ENCODE measurements around the gene MAGOHB.

The MAGOHB gene

GRCh38 chr12:10563966-10564365 is 49.4 kb downstream of the MAGOHB start:
- Histone ChIP-seq H3K4me3 (ENCODE audit: low read depth, low read length) (no peak overlapping the region), H3K36me3 (replicated peaks) (no peaks in the 10 kb centered on the region), H3K27me3 (replicated peaks) (no peaks in the 10 kb centered on the region), H3K27ac (no peak overlapping the region)
- in situ Hi-C loops (cut with HindIII; ENCODE audit: low pct_ligation_motif_present, low sequenced_read_pairs): no loop called here
- no peak for DNase-seq
- TF ChIP-seq CTCF (IDR thresholded peaks at IDR 0.05; ENCODE audit: low read depth, low read length, missing control alignments): no peak

- H3K27me3 ChIP-seq (replicated peaks): no peaks in the 10 kb centered on the region
- no peak for TF ChIP-seq CTCF (IDR thresholded peaks at IDR 0.05; ENCODE audit: low read depth, low read length, missing control alignments)
- no peak overlapping the region for H3K4me3 ChIP-seq (ENCODE audit: low read depth, low read length)
- H3K27ac ChIP-seq: no peak overlapping the region
- in situ Hi-C loops (cut with HindIII; ENCODE audit: low pct_ligation_motif_present, low sequenced_read_pairs): no loop called here
- no peak for DNase-seq
- no peaks in the 10 kb centered on the region for H3K36me3 ChIP-seq (replicated peaks)
Observed at GRCh38 chr12:10563002-10563401, 50.4 kb downstream of the MAGOHB start.

- in situ Hi-C loops (cut with HindIII; ENCODE audit: low pct_ligation_motif_present, low sequenced_read_pairs): no loop called here
- no peak overlapping the region for H3K27ac ChIP-seq
- DNase-seq: peak; percentile 38
Observed at GRCh38 chr12:10562306-10562933, 51.0 kb downstream of the MAGOHB start.

GRCh38 chr12:10559244-10559643 is 54.2 kb downstream of the MAGOHB start:
- in situ Hi-C loops (cut with HindIII; ENCODE audit: low pct_ligation_motif_present, low sequenced_read_pairs): no loop called here
- no peak for DNase-seq

More at GRCh38 chr12:10562306-10562933, 51.0 kb downstream of the MAGOHB start:
- Histone ChIP-seq H3K27me3 (replicated peaks) (no peaks in the 10 kb centered on the region), H3K36me3 (replicated peaks) (no peaks in the 10 kb centered on the region), H3K4me3 (ENCODE audit: low read depth, low read length) (no peak overlapping the region)
- peak; percentile 48 for TF ChIP-seq CTCF (IDR thresholded peaks at IDR 0.05; ENCODE audit: low read depth, low read length, missing control alignments)

GRCh38 chr12:10558789-10559188 is 54.6 kb downstream of the MAGOHB start:
- Histone ChIP-seq H3K27me3 (replicated peaks) (no peaks in the 10 kb centered on the region), H3K36me3 (replicated peaks) (no peaks in the 10 kb centered on the region), H3K27ac (no peak overlapping the region), H3K4me3 (ENCODE audit: low read depth, low read length) (no peak overlapping the region)
- DNase-seq: no peak
- in situ Hi-C loops (cut with HindIII; ENCODE audit: low pct_ligation_motif_present, low sequenced_read_pairs): no loop called here
- TF ChIP-seq CTCF (IDR thresholded peaks at IDR 0.05; ENCODE audit: low read depth, low read length, missing control alignments): no peak

More at GRCh38 chr12:10559244-10559643, 54.2 kb downstream of the MAGOHB start:
- Histone ChIP-seq H3K27ac (no peak overlapping the region), H3K27me3 (replicated peaks) (no peaks in the 10 kb centered on the region), H3K36me3 (replicated peaks) (no peaks in the 10 kb centered on the region), H3K4me3 (ENCODE audit: low read depth, low read length) (no peak overlapping the region)
- no peak for TF ChIP-seq CTCF (IDR thresholded peaks at IDR 0.05; ENCODE audit: low read depth, low read length, missing control alignments)

GRCh38 chr12:10558301-10558700 is 55.1 kb downstream of the MAGOHB start:
- no peaks in the 10 kb centered on the region for H3K27me3 ChIP-seq (replicated peaks)
- DNase-seq: no peak
- no peak overlapping the region for H3K4me3 ChIP-seq (ENCODE audit: low read depth, low read length)
- in situ Hi-C loops (cut with HindIII; ENCODE audit: low pct_ligation_motif_present, low sequenced_read_pairs): no loop called here
- TF ChIP-seq CTCF (IDR thresholded peaks at IDR 0.05; ENCODE audit: low read depth, low read length, missing control alignments): no peak
- no peak overlapping the region for H3K27ac ChIP-seq
- H3K36me3 ChIP-seq (replicated peaks): no peaks in the 10 kb centered on the region

All from brain microvascular endothelial cell (primary cell).